Heart left ventricle (tissue), 13 donors: ENCODE data around the gene TIGD2.
"Not testable (repeated sequence)": the region's sequence is repeated elsewhere in the genome, so short reads cannot be mapped to it uniquely, and the experiment has no call there.

Experiments
- POLR2A ChIP-seq, 2 donors: fragments of 450-650 bp; IDR thresholded peaks; one replicate each; pipeline ENCODE4 v1.6.1; 2017; ENCODE audit warnings: antibody characterized with exemption in 2 of 2, mild to moderate bottlenecking in 2 of 2, moderate library complexity in 2 of 2
- TF ChIP-seq, protein P1 (sequence below), 12 donors: fragments of 200-600 bp; sonication (generic) in 4 of 12; IDR thresholded peaks; one replicate each; pipeline versions ENCODE4 v1.5.0 to v1.8.0; 2018 to 2022; ENCODE audit warnings: antibody characterized with exemption in 12 of 12, mild to moderate bottlenecking in 5 of 12
- donor health status: ischemic (EF 13 %, LVEDD 7.1; RV severe dilation, severe dysfunction).
- donor health status: DM: no; HTN: yes; CAD: no.
- donor health status: DM: no; HTN: no; CAD: no.
- donor health status: ischemic (EF 25% LVEDD 6.9; RV normal size, moderate dysfunction).
- donor health status: ischemic (EF 25% LVEDD 5.7; RV mildly dilated, moderate dysfunction).
- donor health status: ischemic (EF 35%, LVEDD 5.7; RV mildly dilated, moderate dysfunction).
- donor health status: nonischemic (EF 11% LVEDD 7.7; RV severe dilation, severe dysfunction).
- donor health status: DM: yes; HTN: yes; CAD: no.
- donor health status: PGD.
- donor health status: ischemic (EF 29% LVEDD 5.4; RV normal size, mild dysfunction).
- donor health status: nonischemic (EF 23%, LVEDD 6.1; RV moderate dilation, normal function).

- TF ChIP-seq, protein P1, sequence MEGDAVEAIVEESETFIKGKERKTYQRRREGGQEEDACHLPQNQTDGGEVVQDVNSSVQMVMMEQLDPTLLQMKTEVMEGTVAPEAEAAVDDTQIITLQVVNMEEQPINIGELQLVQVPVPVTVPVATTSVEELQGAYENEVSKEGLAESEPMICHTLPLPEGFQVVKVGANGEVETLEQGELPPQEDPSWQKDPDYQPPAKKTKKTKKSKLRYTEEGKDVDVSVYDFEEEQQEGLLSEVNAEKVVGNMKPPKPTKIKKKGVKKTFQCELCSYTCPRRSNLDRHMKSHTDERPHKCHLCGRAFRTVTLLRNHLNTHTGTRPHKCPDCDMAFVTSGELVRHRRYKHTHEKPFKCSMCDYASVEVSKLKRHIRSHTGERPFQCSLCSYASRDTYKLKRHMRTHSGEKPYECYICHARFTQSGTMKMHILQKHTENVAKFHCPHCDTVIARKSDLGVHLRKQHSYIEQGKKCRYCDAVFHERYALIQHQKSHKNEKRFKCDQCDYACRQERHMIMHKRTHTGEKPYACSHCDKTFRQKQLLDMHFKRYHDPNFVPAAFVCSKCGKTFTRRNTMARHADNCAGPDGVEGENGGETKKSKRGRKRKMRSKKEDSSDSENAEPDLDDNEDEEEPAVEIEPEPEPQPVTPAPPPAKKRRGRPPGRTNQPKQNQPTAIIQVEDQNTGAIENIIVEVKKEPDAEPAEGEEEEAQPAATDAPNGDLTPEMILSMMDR (IDR thresholded peaks at IDR 0.05): not testable (repeated sequence)
- TF ChIP-seq POLR2A (IDR thresholded peaks at IDR 0.05): not testable (repeated sequence)
These were observed 33.3 kb downstream of the TIGD2 start for GRCh38 chr4:89144652-89145051.
